GM20431 (cell line): ENCODE results near the gene DDX18.
"Not testable (repeated sequence)": the region's sequence is repeated elsewhere in the genome, so short reads cannot be mapped to it uniquely, and the experiment has no call there.

Experiments used
- in situ Hi-C: fragments of 300-500 bp; cut with MseI, MboI; formaldehyde crosslinking; loops from one replicate; pipeline ENCODE4 v1.15.0; 2020; ENCODE audit warnings: low sequenced_read_pairs; ENCODE audit not compliant: unreplicated experiment

Gene DDX18

DNA sequence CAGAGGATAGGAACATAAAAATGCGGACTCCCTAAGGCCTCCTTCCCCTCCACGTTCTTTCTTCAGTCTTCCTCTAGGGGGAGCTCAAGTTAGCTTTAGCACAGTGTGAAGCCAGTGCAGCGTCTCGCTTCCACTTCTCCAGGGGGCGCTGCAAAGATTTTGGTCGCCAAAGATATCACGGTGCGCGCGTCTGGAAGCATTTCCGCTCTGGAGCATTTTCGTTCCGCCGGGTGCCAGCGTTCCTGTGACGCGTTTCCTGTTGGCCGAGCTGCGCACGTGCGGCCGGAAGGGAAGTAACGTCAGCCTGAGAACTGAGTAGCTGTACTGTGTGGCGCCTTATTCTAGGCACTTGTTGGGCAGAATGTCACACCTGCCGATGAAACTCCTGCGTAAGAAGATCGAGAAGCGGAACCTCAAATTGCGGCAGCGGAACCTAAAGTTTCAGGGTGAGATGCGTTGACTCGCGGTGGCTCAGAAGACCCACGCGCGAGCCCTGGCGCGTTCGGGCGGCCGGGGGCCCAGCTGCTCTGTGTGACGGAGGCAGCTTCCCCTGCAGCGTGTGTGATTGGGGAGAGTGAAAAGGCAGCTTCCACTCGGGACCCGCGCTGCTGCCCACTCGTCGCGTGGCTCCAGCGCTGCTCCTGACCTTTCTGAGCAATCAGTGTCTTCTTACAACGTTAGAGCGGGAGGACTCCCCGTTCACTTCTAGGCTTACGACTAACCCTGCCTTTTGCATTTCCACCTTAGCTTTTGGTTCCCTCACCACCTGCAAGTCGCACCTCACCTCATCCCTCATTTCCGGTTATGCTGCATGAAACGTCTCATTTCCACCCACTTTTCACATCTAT lies at the start of gene DDX18:
Gene DDX18 (plus strand): TSS at position 275 of the 848 bp plus-strand sequence. CDS start 87 bp downstream, at position 362.
- in situ Hi-C loops = no loop called here

DNA sequence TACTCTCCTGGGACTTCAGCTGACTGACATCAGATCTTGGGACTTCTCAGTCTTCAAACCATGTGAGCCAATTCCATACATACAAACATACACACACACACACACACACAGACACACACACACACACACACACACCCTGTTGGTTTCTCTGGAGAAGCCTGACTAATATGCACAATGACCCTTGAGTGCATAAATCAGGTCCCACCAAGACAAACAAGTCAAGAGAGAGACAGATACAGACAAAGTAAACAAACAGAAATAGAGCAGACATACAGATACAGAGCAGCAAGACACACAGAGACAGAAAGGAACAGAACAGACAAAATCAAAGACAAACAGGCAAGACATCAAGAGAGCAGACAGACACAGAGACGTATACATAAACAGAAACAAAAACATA lies 43.8 kb upstream of the DDX18 start:
- in situ Hi-C loops = no loop called here

GRCh38 chr2:117771969-117772630 lies 42.4 kb upstream of the DDX18 start:
- in situ Hi-C loops = no loop called here

DNA sequence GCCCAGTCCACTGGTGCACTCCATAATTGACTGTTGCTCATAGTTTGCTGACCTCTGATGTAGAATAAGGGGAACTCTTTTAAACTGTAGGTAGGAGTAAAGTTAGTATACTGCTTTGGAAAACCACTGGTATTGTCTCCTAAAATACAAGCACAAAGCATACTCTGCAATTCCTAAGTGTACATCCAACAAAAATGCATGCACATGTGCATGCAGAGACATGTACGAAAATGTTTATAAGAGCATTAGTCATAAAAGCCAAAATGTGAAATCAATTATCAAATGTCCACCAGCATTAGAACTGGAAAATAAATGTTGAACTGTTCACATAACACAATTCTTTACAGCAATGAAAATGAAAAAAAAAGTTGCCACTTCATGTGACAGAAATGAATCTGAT lies 39.8 kb upstream of the DDX18 start:
- in situ Hi-C loops = no loop called here

DNA sequence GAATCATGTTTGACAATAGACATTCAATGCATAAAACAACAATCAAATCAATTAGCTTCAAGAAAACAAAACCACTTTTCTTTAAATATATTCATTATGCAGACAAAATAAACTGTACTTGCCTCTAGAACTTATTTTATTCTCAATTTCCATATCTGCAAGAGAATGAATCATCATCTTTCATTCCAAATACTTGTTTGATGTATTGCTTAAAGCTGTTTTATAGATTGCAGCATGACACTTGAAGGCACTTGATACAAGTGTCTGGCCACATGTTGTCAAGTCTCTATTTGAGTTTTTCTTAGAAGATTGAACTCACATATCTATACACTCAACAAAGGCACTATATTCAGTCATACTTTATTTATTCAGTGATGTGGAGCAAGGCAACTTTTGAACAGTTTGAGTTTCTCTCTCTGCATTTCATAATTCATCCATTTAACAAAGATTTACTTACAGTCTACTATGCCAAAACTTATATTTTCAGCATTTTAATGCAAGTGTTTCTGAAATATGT lies 38.7 kb upstream of the DDX18 start:
- in situ Hi-C loops = no loop called here

- in situ Hi-C loops = no loop called here
These were observed 37.6 kb upstream of the DDX18 start for GRCh38 chr2:117776888-117777287.

GRCh38 chr2:117785740-117786139 lies 28.8 kb upstream of the DDX18 start:
- in situ Hi-C loops = no loop called here

- in situ Hi-C loops = no loop called here
These were observed 28.0 kb upstream of the DDX18 start for GRCh38 chr2:117786520-117786919.

GRCh38 chr2:117789505-117789904 lies 25.0 kb upstream of the DDX18 start:
- in situ Hi-C loops = no loop called here

DNA sequence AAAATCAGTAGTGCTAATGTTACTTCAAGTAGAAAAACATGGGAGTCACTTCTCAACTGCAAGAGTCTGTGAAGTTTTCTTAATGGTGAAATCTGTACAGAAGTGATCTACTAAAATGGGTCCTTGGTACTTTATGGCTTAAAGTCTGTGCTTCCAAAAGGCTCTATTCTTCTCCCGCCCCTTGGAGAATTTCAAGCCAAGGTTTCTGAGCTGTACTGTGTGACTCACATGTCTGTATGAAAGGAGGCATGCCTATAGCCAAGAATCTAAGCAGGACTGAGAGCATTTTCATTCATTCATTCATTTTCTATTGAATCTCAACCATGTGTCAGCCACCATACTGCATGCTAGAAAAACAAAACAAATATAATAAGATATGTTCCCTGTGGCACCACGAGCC lies 19.8 kb upstream of the DDX18 start:
- in situ Hi-C loops = no loop called here

- in situ Hi-C loops = no loop called here
These were observed 12.7 kb upstream of the DDX18 start for GRCh38 chr2:117801826-117802225.

GRCh38 chr2:117803644-117804325 lies 10.7 kb upstream of the DDX18 start:
- in situ Hi-C loops = not testable (repeated sequence)

DNA sequence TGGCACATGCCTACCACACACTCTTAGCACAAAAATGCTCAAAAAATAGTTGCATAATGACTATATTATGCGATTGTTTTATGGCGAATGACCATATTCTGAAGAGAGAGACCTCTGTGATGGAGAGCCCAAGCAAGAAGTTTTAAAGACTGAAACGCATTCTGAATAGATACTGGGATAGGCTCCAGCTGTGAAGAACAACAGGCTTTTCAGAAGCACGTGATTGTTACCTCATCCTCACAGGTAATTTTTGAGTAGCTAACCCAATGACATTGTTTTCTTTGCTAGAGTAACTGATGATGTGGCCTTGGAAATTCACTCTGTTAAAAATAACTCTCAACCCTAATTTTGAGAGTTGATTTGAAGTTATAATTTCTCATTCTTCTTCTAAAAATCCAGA lies 2.0 kb upstream of the DDX18 start:
- in situ Hi-C loops = no loop called here

- in situ Hi-C loops = no loop called here
These were observed 1.5 kb downstream of the DDX18 start for GRCh38 chr2:117815946-117816345.

DNA sequence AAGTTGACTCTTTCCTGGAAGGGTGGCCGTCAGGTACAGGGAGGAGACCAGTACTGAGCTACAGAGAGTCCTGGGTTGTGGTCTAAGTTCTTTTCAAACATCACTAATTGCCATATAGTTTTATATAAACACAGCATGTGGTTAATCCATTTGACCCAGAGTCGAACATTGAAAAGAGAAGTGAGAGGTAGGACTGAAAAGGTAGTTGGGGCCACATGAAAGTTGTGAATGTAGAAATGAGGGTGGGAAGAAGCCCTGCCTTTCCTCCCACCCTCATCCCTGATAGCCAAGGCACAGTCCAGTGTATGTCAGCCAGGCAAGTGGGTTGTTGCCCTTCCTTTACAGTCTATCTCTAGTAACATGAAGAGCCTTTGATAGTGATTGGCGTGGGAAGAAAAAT lies 4.4 kb downstream of the DDX18 start:
- in situ Hi-C loops = no loop called here

DNA sequence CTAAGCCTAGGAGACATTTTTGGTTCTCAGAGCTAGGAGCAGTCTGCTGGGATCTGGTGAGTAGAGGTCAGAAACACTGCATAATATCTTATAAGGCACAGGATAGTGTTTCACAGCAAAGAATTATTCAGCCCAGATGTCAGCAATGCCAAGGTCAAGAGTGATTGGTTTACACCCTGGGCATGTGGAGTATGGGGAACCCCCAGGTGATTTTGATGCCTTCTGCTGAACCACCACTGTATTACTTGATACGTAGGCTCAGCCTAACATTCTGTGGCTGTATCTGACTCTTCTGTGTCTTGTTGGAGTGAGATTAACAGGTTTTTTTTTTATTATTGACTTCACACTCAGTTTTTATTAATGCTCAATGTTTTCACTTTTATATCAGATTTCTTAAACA lies 6.0 kb downstream of the DDX18 start:
- in situ Hi-C loops = no loop called here

GRCh38 chr2:117825437-117825836 lies 10.9 kb downstream of the DDX18 start:
- in situ Hi-C loops = no loop called here

DNA sequence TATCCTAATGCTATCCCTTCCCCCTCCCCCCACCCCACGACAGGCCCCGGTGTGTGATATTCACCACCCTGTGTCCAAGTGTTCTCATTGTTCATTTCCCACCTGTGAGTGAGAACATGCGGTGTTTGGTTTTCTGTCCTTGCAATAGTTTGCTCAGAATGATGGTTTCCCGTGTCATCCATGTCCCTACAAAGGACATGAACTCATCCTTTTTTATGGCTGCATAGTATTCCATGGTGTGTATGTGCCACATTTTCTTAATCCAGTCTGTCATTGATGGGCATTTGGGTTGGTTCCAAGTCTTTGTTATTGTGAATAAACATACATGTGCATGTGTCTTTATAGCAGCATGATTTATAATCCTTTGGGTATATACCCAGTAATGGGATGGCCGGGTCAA lies 13.0 kb downstream of the DDX18 start:
- in situ Hi-C loops = not testable (repeated sequence)

GRCh38 chr2:117828870-117829269 lies 14.4 kb downstream of the DDX18 start:
- in situ Hi-C loops = no loop called here

- in situ Hi-C loops = no loop called here
These were observed 17.8 kb downstream of the DDX18 start for GRCh38 chr2:117832332-117832731.
